ENCODE measurements around the gene FHL5. TPM values are rescaled to one million over a fixed set of nuclear protein-coding genes. Genes with fewer than 3 reads are reported as not detected.
"Not testable (repeated sequence)": the region's sequence is repeated elsewhere in the genome, so short reads cannot be mapped to it uniquely, and the experiment has no call there.

Gene FHL5
- total RNA-seq, 3 donors from 2014 or later = not detected

DNA sequence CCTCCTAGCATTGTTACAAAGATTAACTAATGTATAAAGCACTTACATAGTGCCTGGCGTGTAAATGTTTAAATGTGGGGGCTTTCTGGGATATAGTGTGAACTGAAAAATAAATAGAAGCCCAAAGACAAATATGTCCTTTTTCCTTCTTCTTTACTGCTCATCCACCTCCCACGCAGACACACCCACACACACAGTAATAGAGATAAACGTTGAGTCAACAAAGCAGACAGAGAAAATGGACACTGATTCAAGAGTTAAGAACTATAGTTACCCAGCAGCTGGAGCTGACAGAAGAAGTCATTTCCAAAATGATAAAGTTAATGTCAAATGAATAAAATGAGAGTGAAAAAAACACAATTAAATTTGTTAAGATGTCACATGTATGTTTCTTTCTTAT, 68.3 kb downstream of the FHL5 start:
- H3K27me3 Mint-ChIP-seq (ENCODE audit: low read depth) = peaks cover 12% of the 10 kb centered on the region
- no peak for DNase-seq
- H3K9me3 Mint-ChIP-seq = no peaks in the 10 kb centered on the region
- no peak overlapping the region for H3K4me3 Mint-ChIP-seq
- no peaks in the 10 kb centered on the region for H3K36me3 Mint-ChIP-seq (ENCODE audit: insufficient read depth)
- ATAC-seq = no peak
- H3K4me1 Mint-ChIP-seq (ENCODE audit: low read depth) = no peaks in the 10 kb centered on the region

DNA sequence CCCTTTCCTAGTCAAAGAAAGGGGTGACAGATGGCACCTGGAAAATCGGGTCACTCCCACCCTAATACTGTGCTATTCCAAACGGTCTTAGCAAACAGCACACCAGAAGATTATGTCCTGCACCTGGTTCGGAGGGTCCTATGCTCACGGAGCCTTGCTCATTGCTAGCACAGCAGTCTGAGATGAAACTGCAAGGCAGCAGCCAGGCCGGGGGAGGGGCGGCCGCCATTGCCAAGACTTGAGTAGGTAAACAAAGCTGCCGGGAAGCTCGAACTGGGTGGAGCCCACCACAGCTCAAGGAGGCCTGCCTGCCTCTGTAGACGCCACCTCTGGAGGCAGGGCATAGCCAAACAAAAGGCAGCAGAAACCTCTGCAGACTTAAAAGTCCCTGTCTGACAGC, 75.1 kb downstream of the FHL5 start:
- H3K4me1 Mint-ChIP-seq (ENCODE audit: low read depth); DNase-seq; H3K9me3 Mint-ChIP-seq; H3K36me3 Mint-ChIP-seq (ENCODE audit: insufficient read depth); H3K4me3 Mint-ChIP-seq; ATAC-seq: not testable (repeated sequence)
- H3K27me3 Mint-ChIP-seq (ENCODE audit: low read depth) = peaks cover 23% of the 10 kb centered on the region

DNA sequence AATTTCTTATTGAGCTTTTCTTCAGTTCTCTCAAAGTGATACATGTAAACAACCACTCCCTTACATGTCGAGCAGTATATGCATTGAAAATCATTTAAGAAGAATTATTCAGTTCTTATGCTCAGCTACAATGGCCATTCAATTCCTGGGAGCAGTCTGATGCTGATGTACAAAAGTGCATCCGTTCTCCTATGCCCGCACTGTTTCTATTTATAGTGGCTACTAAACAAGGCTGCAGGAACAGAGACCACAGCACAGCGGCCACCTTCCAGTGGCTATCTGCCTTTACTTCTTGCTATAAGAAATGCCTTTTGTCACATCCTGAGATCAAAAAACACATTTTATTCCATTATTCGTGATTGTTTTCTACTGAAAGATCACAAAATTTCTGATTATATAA, 82.2 kb downstream of the FHL5 start:
- Mint-ChIP-seq H3K4me1 (ENCODE audit: low read depth) (no peaks in the 10 kb centered on the region), H3K9me3 (no peaks in the 10 kb centered on the region), H3K36me3 (ENCODE audit: insufficient read depth) (no peaks in the 10 kb centered on the region), H3K4me3 (no peak overlapping the region), H3K27me3 (ENCODE audit: low read depth) (peaks cover 15% of the 10 kb centered on the region)
- ATAC-seq = no peak
- no peak for DNase-seq

DNA sequence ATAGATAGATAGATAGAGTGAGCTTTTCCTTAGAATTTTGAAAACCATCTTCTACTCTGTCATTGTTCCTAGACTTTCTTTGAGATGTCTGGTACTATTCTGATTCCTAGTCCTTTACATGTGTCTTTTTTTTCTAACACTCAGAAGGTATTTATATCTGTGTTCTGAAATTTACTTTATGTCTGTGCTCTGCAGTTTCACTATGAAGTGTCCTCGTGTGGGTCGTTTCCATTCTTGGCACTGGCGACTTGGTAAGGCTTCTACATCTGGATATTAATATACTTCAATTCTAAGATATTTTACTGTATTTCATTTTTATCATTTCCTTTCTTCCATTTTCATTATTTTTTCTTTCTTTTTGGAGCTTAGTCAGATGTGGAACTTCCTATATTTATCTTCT, 87.0 kb downstream of the FHL5 start:
- Mint-ChIP-seq H3K4me1 (ENCODE audit: low read depth) (peaks cover 2% of the 10 kb centered on the region), H3K4me3 (no peak overlapping the region)
- DNase-seq = no peak

DNA sequence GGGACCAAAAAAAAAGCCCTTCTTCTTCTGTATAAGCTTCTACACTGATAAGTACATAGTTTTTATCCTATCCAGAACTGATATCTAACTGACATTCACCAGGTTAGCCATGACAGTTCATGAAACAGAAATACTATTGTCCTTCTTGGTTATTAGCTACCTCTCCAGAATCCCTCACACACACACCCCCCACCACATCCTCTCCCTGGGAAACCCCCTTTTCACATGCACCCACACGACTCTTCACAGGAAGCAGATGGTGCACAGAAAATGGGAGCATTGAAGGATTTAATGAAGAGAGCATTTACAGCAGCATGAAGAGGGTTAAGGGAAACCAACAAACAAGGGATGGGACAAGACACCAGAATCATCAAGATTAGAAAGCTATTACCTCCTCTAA, 88.9 kb downstream of the FHL5 start:
- Mint-ChIP-seq H3K36me3 (ENCODE audit: insufficient read depth) (no peaks in the 10 kb centered on the region), H3K4me1 (ENCODE audit: low read depth) (peaks cover 2% of the 10 kb centered on the region), H3K9me3 (no peaks in the 10 kb centered on the region), H3K4me3 (no peak overlapping the region), H3K27me3 (ENCODE audit: low read depth) (peaks cover 20% of the 10 kb centered on the region)
- DNase-seq = no peak
- ATAC-seq = no peak

More for the DNA sequence above, 87.0 kb downstream of the FHL5 start:
- peaks cover 17% of the 10 kb centered on the region for H3K27me3 Mint-ChIP-seq (ENCODE audit: low read depth)
- no peaks in the 10 kb centered on the region for H3K36me3 Mint-ChIP-seq (ENCODE audit: insufficient read depth)
- no peak for ATAC-seq
- no peaks in the 10 kb centered on the region for H3K9me3 Mint-ChIP-seq

DNA sequence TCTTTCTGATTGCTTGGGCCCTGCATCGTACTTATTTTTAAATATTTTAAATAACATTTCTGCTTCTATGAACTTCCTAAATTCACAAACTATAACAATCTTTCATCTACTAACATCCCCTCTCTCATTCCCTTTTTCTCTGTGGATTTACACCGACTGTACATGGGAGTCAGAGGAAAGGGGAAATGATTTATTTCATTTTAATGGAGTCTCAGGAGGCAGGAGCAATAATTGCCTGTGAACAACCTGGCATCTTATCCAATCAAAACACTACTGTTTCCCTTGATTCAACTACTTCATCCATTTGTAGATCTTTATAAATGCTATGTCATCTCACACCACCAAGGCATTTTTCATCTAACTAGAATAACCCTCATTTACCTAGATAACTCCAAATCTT, 89.6 kb downstream of the FHL5 start:
- Mint-ChIP-seq H3K9me3 (no peaks in the 10 kb centered on the region), H3K4me1 (ENCODE audit: low read depth) (peaks cover 2% of the 10 kb centered on the region), H3K36me3 (ENCODE audit: insufficient read depth) (no peaks in the 10 kb centered on the region), H3K27me3 (ENCODE audit: low read depth) (peaks cover 25% of the 10 kb centered on the region), H3K4me3 (no peak overlapping the region)
- ATAC-seq (no peak), DNase-seq (no peak)

DNA sequence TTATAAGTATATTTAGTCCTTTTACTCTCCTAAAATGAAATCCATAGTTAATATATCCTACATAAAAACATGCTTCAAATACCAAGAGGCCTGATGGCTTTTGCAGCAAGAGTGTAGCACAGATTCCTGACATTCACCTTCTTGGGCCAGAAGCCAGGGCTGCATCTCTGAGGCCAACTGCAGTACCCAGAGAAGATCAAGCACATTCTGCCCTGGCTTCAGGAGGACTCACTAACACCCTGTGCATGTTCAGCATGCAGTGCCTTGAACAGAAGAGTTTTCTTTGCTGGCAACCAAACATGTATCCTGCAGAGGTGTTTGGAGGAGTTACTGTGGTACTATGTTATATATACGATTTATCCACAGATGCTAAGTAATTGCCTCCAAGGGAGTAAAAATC, 90.3 kb downstream of the FHL5 start:
- Mint-ChIP-seq H3K4me3 (no peak overlapping the region), H3K36me3 (ENCODE audit: insufficient read depth) (no peaks in the 10 kb centered on the region), H3K27me3 (ENCODE audit: low read depth) (peaks cover 30% of the 10 kb centered on the region), H3K9me3 (no peaks in the 10 kb centered on the region), H3K4me1 (ENCODE audit: low read depth) (peaks cover 2% of the 10 kb centered on the region)
- no peak for ATAC-seq
- DNase-seq = no peak

DNA sequence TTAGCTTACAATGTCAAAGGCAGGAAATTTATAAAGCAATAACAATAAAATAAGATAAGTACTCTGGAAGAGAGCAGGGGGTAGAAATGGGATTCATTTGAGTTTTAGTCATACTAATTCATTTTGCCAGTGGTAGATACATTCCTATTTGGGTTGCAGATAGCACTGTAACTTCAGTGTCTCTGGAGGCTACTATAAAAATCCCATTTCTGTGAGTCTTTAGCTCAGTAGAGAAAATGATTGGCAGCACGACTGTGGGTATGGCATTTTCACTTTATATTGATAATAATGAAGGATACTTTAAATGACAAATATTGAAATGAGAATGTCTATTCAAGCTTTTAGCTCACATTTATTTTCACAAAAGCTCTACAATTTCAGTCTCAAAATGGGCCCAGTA, 93.6 kb downstream of the FHL5 start:
- H3K27me3 Mint-ChIP-seq (ENCODE audit: low read depth) = peaks cover 25% of the 10 kb centered on the region
- DNase-seq (no peak), ATAC-seq (no peak)
- H3K9me3 Mint-ChIP-seq = no peaks in the 10 kb centered on the region
- no peak overlapping the region for H3K4me3 Mint-ChIP-seq
- no peaks in the 10 kb centered on the region for H3K36me3 Mint-ChIP-seq (ENCODE audit: insufficient read depth)
- H3K4me1 Mint-ChIP-seq (ENCODE audit: low read depth) = peaks cover 2% of the 10 kb centered on the region

DNA sequence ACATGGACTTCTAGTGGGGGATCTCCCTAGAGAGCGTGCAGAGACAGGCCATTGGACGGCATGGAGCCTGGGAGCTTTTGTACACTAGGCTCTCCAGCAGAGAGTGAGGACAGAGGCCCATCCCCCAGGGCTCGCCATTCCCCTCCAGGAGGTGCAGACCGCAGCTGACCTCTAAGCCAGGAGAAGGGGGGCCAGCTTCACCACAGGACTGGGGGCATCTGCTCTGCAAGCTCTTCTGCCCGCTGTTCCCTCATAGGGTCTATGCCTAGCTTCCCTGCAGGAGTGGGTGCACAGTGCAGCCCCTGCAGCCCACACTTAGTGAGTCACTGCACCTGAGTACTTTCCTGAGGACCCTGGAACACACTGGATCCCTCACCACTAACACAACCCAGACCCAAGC, 94.4 kb downstream of the FHL5 start:
- H3K4me1 Mint-ChIP-seq (ENCODE audit: low read depth) = no peaks in the 10 kb centered on the region
- ATAC-seq (no peak), DNase-seq (no peak)
- H3K36me3 Mint-ChIP-seq (ENCODE audit: insufficient read depth) = no peaks in the 10 kb centered on the region
- peaks cover under 1% of the 10 kb centered on the region for H3K9me3 Mint-ChIP-seq
- no peak overlapping the region for H3K4me3 Mint-ChIP-seq
- H3K27me3 Mint-ChIP-seq (ENCODE audit: low read depth) = peaks cover 25% of the 10 kb centered on the region

DNA sequence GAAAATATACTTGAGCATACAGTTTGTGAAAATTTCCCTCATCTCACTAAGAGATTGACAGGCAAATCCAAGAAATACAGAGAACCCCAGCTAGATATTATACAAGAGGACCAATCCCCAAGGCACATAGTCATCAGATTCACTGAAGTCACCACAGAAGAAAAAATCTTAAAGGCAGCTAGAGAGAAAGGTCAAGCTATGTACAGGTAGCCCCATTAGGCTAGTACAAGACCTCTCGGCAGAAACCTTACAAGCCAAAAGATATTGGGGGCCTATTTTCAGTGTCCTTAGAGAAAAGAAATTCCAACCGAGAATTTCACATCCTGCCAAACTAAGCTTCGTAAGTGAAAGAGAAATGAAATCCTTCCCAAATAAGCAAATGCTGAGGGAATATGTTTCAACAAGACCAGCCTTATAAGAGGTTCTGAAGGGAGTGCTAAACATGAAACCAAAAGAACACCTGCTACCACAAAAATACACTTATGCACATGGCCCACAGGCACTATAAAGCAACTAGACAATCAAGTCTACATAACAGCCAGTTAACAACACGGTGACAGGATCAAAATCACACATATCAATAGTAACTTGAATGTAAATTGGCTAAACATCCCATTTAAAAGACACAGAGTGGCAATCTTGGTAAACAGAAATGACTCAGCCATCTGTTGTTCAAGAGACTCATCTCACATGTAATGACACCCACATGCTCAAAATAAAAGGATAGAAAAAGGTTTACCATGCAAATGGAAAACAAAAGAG, 96.3 kb downstream of the FHL5 start:
- Mint-ChIP-seq H3K27me3 (ENCODE audit: low read depth) (peaks cover 25% of the 10 kb centered on the region), H3K4me1 (ENCODE audit: low read depth) (no peaks in the 10 kb centered on the region), H3K9me3 (peaks cover 5% of the 10 kb centered on the region), H3K36me3 (ENCODE audit: insufficient read depth) (no peaks in the 10 kb centered on the region), H3K4me3 (no peak overlapping the region)
- ATAC-seq = no peak
- no peak for DNase-seq

Other genes with a start within 250 kb of the FHL5 start
- gene UFL1, start 41.3 kb upstream of the FHL5 start, total RNA-seq = 10 to 100 TPM; 16.2 to 16.8 (median 16.5) TPM

All from activated T-cell treated with anti-CD3 and anti-CD28 coated beads, Interleukin-2, amount 50 U/mL, for 4 hours (primary cell).